Measurements from ENCODE around the gene MXRA8. TPM values are rescaled to one million over a fixed set of nuclear protein-coding genes. Genes with fewer than 3 reads are reported as not detected.

MXRA8 gene
- total and polyA plus RNA-seq, 9 of the 15 experiments (the other 6 are each of a cell fraction or from before 2014, with no cell fraction given) = 0.66 to 11.3 (median 6.3) TPM

DNA sequence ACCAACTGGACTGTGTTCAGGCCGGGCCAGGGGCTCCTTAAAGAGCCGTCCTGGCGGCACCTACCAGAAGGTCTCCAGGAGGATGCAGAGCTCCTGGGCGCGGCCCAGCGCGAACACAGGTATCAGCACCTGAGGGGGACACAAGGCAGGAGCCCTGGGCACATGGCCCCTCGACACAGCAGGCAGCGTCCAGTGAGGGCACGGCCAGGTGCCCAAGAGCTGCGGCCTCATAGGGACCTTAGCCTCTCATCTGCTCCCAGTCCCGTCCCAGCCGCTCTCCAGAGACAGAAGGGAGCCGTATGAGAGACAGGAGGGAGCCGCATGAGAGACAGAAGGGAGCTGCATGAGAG is 44.1 kb downstream of the MXRA8 start (continued):
- TF ChIP-seq, protein P1, sequence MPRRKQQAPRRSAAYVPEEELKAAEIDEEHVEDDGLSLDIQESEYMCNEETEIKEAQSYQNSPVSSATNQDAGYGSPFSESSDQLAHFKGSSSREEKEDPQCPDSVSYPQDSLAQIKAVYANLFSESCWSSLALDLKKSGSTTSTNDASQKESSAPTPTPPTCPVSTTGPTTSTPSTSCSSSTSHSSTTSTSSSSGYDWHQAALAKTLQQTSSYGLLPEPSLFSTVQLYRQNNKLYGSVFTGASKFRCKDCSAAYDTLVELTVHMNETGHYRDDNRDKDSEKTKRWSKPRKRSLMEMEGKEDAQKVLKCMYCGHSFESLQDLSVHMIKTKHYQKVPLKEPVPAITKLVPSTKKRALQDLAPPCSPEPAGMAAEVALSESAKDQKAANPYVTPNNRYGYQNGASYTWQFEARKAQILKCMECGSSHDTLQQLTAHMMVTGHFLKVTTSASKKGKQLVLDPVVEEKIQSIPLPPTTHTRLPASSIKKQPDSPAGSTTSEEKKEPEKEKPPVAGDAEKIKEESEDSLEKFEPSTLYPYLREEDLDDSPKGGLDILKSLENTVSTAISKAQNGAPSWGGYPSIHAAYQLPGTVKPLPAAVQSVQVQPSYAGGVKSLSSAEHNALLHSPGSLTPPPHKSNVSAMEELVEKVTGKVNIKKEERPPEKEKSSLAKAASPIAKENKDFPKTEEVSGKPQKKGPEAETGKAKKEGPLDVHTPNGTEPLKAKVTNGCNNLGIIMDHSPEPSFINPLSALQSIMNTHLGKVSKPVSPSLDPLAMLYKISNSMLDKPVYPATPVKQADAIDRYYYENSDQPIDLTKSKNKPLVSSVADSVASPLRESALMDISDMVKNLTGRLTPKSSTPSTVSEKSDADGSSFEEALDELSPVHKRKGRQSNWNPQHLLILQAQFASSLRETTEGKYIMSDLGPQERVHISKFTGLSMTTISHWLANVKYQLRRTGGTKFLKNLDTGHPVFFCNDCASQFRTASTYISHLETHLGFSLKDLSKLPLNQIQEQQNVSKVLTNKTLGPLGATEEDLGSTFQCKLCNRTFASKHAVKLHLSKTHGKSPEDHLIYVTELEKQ (CRISPR knock-in tag; IDR thresholded peaks at IDR 0.05) = no peak
- TF ChIP-seq ZNF707 (CRISPR knock-in tag; conservative IDR thresholded peaks at IDR 0.05) (no peak), TRIM28 (IDR thresholded peaks at IDR 0.05) (no peak), SMAD4 (CRISPR knock-in tag; conservative IDR thresholded peaks at IDR 0.05) (no peak), KLF6 (CRISPR knock-in tag; IDR thresholded peaks at IDR 0.05; ENCODE audit: borderline replicate concordance) (no peak), KLF10 (CRISPR knock-in tag; IDR thresholded peaks at IDR 0.05) (no peak), RBFOX2 (IDR thresholded peaks at IDR 0.05; ENCODE audit: low read depth, low read length) (peak; percentile 63), ZNF24 (IDR thresholded peaks at IDR 0.05) (no peak), ZNF174 (CRISPR knock-in tag; IDR thresholded peaks at IDR 0.05) (no peak)
- TF ChIP-seq, protein P2, sequence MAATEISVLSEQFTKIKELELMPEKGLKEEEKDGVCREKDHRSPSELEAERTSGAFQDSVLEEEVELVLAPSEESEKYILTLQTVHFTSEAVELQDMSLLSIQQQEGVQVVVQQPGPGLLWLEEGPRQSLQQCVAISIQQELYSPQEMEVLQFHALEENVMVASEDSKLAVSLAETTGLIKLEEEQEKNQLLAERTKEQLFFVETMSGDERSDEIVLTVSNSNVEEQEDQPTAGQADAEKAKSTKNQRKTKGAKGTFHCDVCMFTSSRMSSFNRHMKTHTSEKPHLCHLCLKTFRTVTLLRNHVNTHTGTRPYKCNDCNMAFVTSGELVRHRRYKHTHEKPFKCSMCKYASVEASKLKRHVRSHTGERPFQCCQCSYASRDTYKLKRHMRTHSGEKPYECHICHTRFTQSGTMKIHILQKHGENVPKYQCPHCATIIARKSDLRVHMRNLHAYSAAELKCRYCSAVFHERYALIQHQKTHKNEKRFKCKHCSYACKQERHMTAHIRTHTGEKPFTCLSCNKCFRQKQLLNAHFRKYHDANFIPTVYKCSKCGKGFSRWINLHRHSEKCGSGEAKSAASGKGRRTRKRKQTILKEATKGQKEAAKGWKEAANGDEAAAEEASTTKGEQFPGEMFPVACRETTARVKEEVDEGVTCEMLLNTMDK (IDR thresholded peaks at IDR 0.05; ENCODE audit: borderline replicate concordance, insufficient read depth, low read depth, low read length, poor library complexity, severe bottlenecking) = no peak
- TF ChIP-seq, protein P3, sequence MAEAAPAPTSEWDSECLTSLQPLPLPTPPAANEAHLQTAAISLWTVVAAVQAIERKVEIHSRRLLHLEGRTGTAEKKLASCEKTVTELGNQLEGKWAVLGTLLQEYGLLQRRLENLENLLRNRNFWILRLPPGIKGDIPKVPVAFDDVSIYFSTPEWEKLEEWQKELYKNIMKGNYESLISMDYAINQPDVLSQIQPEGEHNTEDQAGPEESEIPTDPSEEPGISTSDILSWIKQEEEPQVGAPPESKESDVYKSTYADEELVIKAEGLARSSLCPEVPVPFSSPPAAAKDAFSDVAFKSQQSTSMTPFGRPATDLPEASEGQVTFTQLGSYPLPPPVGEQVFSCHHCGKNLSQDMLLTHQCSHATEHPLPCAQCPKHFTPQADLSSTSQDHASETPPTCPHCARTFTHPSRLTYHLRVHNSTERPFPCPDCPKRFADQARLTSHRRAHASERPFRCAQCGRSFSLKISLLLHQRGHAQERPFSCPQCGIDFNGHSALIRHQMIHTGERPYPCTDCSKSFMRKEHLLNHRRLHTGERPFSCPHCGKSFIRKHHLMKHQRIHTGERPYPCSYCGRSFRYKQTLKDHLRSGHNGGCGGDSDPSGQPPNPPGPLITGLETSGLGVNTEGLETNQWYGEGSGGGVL (CRISPR knock-in tag; IDR thresholded peaks at IDR 0.05) = no peak
